GM21528 (cell line): ENCODE results near the gene APCDD1.
"Not testable (repeated sequence)": the region's sequence is repeated elsewhere in the genome, so short reads cannot be mapped to it uniquely, and the experiment has no call there.

Source experiments
- ATAC-seq: cut with Tn5 transposase; IDR thresholded peaks from one replicate; pipeline ENCODE4 v1.9.1; 2021; ENCODE audit warnings: mild to moderate bottlenecking, moderate library complexity; ENCODE audit not compliant: unreplicated experiment, low FRiP score

Gene APCDD1

GRCh38 chr18:10522574-10522973 lies 68.1 kb downstream of the APCDD1 start:
- ATAC-seq, result no peak

- no peak for ATAC-seq
Observed at GRCh38 chr18:10523544-10523943, 69.1 kb downstream of the APCDD1 start.

- ATAC-seq, result no peak
Observed at GRCh38 chr18:10524507-10525370, 70.3 kb downstream of the APCDD1 start.

- ATAC-seq, result no peak
Observed at GRCh38 chr18:10525371-10525691, 70.9 kb downstream of the APCDD1 start.

GRCh38 chr18:10525697-10526560 lies 71.5 kb downstream of the APCDD1 start, which contains the start of gene NAPG:
Gene NAPG, plus strand, starts transcription at chr18:10526027. Its CDS starts 76 bp downstream, at chr18:10526103.
- ATAC-seq, result peak; percentile 82

- ATAC-seq, result peak; percentile 14
Observed at GRCh38 chr18:10526561-10526949, 72.1 kb downstream of the APCDD1 start.

- ATAC-seq, result no peak
Observed at GRCh38 chr18:10528439-10528838, 74.0 kb downstream of the APCDD1 start.

GRCh38 chr18:10530002-10530401 lies 75.6 kb downstream of the APCDD1 start:
- no peak for ATAC-seq

GRCh38 chr18:10530852-10531251 lies 76.4 kb downstream of the APCDD1 start:
- ATAC-seq, result no peak

GRCh38 chr18:10533111-10533510 lies 78.7 kb downstream of the APCDD1 start:
- ATAC-seq, result no peak

- ATAC-seq, result no peak
Observed at GRCh38 chr18:10536280-10536679, 81.8 kb downstream of the APCDD1 start.

GRCh38 chr18:10537765-10538164 lies 83.3 kb downstream of the APCDD1 start:
- no peak for ATAC-seq

GRCh38 chr18:10539124-10539523 lies 84.7 kb downstream of the APCDD1 start:
- ATAC-seq, result not testable (repeated sequence)
